A549 (cell line): Measurements from ENCODE around the gene ABHD11.

Experiments used
- EP300 ChIP-seq, 2 experiments: fragments of >200 bp; sonication (Bioruptor Twin); formaldehyde crosslinking; IDR thresholded peaks; 2 replicates in 1 of 2; 3 replicates in 1 of 2; pipeline ENCODE4 v1.6.1; 2016 to 2017
- JUN ChIP-seq, 2 experiments: fragments of >200 bp; sonication (Bioruptor Twin); formaldehyde crosslinking; IDR thresholded peaks; 2 replicates in 1 of 2; 3 replicates in 1 of 2; pipeline ENCODE4 v1.6.1; 2016 to 2017
- POLR2A ChIP-seq: IDR thresholded peaks from 2 replicates; pipeline ENCODE4 v1.6.1; 2012; ENCODE audit warnings: mild to moderate bottlenecking, low read length
- SMC3 ChIP-seq: fragments of >200 bp; sonication (Bioruptor Twin); formaldehyde crosslinking; IDR thresholded peaks from 3 replicates; pipeline ENCODE4 v1.6.1; 2018; ENCODE audit warnings: inconsistent platforms
- SREBF2 ChIP-seq: fragments of 450-650 bp; IDR thresholded peaks from 2 replicates; pipeline ENCODE4 v1.6.1; 2014; ENCODE audit warnings: mild to moderate bottlenecking, moderate library complexity
- ZFP36 ChIP-seq: fragments of 450-650 bp; IDR thresholded peaks from 2 replicates; pipeline ENCODE4 v1.6.1; 2014; ENCODE audit warnings: borderline replicate concordance; ENCODE audit not compliant: partially characterized antibody
- TF ChIP-seq, protein P1 (sequence below): fragments of >200 bp; sonication (Bioruptor Twin); formaldehyde crosslinking; IDR thresholded peaks from 3 replicates; pipeline ENCODE4 v1.5.1; 2016

- TF ChIP-seq, protein P1, sequence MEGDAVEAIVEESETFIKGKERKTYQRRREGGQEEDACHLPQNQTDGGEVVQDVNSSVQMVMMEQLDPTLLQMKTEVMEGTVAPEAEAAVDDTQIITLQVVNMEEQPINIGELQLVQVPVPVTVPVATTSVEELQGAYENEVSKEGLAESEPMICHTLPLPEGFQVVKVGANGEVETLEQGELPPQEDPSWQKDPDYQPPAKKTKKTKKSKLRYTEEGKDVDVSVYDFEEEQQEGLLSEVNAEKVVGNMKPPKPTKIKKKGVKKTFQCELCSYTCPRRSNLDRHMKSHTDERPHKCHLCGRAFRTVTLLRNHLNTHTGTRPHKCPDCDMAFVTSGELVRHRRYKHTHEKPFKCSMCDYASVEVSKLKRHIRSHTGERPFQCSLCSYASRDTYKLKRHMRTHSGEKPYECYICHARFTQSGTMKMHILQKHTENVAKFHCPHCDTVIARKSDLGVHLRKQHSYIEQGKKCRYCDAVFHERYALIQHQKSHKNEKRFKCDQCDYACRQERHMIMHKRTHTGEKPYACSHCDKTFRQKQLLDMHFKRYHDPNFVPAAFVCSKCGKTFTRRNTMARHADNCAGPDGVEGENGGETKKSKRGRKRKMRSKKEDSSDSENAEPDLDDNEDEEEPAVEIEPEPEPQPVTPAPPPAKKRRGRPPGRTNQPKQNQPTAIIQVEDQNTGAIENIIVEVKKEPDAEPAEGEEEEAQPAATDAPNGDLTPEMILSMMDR: no peak
- TF ChIP-seq JUN (IDR thresholded peaks at IDR 0.05) (no peak), EP300 (IDR thresholded peaks at IDR 0.05) (no peak), POLR2A (no peak), ZFP36 (no peak), SMC3 (no peak), SREBF2 (no peak)
These were observed 10.1 kb downstream of the ABHD11 start for GRCh38 chr7:73728551-73728950.
